ENCODE data around the gene UBTD2. TPM values are rescaled to one million over a fixed set of nuclear protein-coding genes. Genes with fewer than 3 reads are reported as not detected.
"Not testable (repeated sequence)": the region's sequence is repeated elsewhere in the genome, so short reads cannot be mapped to it uniquely, and the experiment has no call there.

The UBTD2 gene
- polyA plus RNA-seq, 3 donors = 5.3 to 26.8 (median 7.4) TPM

GRCh38 chr5:172216345-172216744, 67.2 kb downstream of the UBTD2 start:
- H3K27ac ChIP-seq (ENCODE audit: low read depth, low read length) = no peak overlapping the region
- WGBS, 3 donors = 86 to 96% (median 94%) methylated on average over 3 of the region's 3 CpGs

GRCh38 chr5:172213126-172213525, 70.4 kb downstream of the UBTD2 start:
- 79 to 97% (median 96%) methylated on average over 4 of the region's 4 CpGs for WGBS, 3 donors
- H3K27ac ChIP-seq (ENCODE audit: low read depth, low read length) = no peak overlapping the region

DNA sequence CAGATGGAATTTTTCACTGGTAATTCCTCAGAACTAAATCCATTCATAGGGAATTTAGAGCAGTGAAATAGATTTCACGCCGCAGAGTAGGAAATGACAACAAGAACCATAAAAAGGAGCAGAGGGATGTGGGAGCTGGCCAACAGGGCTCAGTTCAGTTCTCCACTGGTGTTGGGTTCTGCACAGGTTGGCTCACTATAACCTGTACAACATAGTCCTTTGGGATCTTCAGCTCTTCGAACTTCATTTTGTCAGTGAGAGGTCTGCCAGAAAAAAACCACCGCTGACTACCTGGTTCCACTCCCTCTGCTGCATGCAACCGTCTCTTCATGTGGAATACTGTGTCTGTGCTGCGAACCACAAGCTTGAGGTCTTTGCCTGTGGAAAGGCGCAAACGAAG, 71.9 kb downstream of the UBTD2 start:
- 93 to 95% (median 95%) methylated on average over 8 of the region's 8 CpGs for WGBS, 3 donors
- H3K27ac ChIP-seq (ENCODE audit: low read depth, low read length) = no peak overlapping the region

- WGBS, 3 donors = 91 to 98% (median 97%) methylated on average over 2 of the region's 2 CpGs
- no peak overlapping the region for H3K27ac ChIP-seq (ENCODE audit: low read depth, low read length)
Measured at GRCh38 chr5:172209714-172210113, 73.8 kb downstream of the UBTD2 start.

GRCh38 chr5:172207511-172207910, 76.1 kb downstream of the UBTD2 start:
- WGBS, 3 donors = 40 to 83% (median 41%) methylated on average over 3 of the region's 3 CpGs
- H3K27ac ChIP-seq (ENCODE audit: low read depth, low read length) = no peak overlapping the region

GRCh38 chr5:172205984-172206383, 77.6 kb downstream of the UBTD2 start:
- 75 to 94% (median 88%) methylated on average over 11 of the region's 11 CpGs for WGBS, 3 donors
- H3K27ac ChIP-seq (ENCODE audit: low read depth, low read length) = not testable (repeated sequence)

DNA sequence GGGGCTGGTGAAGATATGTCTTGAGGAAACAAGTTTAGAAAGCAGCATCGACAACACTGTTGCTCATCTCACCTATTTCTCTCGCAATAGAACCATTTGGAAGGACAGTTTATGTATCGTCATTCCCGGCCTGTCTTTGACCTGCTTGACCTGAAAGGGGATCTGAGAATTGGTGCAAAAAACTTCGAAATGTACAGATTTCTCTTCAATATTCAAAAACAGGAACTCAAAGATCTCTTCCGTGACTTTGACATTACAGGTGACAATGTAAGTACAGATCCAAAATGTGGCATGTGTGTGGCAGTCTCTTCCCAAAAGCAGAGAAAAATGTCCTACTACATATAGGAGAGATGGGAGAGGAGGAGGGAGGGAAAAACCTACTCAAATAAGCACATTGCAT, 83.1 kb downstream of the UBTD2 start:
- H3K27ac ChIP-seq (ENCODE audit: low read depth, low read length) = no peak overlapping the region
- WGBS, 3 donors = 79 to 89% (median 79%) methylated on average over 6 of the region's 6 CpGs

GRCh38 chr5:172199446-172199845, 84.1 kb downstream of the UBTD2 start:
- WGBS, 3 donors = 82 to 86% (median 84%) methylated on average over 10 of the region's 10 CpGs
- no peak overlapping the region for H3K27ac ChIP-seq (ENCODE audit: low read depth, low read length)

GRCh38 chr5:172197775-172198174, 85.8 kb downstream of the UBTD2 start:
- WGBS, 3 donors = 79 to 87% (median 85%) methylated on average over 4 of the region's 4 CpGs

DNA sequence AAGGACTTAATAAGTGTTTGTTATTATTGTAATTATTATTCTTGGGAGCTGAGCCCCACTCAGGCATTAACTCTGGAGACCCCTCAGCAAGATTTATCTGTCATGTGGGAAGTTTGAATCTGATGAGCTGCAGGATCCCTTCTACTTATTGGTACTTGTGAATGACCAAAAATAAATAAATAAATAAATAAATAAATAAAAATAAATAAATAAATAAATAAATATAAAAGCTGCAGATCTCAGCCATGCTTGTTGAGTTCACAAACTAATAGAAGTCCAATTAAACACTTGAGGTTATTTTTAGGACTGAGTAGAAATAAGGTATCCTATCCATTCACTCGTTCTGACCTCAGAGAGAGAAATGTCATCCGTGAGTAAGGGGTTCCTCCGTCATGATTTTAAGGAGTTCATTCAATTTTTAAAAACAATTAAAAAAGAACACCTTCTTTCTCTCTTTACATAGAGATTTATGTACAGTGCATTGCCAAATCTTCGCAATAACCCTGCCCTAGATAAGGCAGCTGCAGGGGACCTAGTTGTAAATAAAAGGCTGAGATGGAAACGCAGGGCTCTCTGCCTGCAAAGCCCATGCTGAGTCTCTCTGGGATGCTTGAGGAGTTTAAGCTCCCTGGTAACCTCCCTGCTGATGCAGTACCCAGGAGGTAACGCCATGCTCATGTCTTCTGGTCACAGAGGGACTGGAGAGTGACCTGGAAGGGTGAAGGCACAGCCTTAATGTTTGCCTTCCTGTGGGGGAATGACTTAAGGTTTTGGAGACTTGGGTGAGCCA, 88.4 kb downstream of the UBTD2 start:
- H3K27ac ChIP-seq (ENCODE audit: low read depth, low read length) = no peak overlapping the region
- 62 to 87% (median 80%) methylated on average over 6 of the region's 6 CpGs for WGBS, 3 donors

More at GRCh38 chr5:172197775-172198174, 85.8 kb downstream of the UBTD2 start:
- not testable (repeated sequence) for H3K27ac ChIP-seq (ENCODE audit: low read depth, low read length)

DNA sequence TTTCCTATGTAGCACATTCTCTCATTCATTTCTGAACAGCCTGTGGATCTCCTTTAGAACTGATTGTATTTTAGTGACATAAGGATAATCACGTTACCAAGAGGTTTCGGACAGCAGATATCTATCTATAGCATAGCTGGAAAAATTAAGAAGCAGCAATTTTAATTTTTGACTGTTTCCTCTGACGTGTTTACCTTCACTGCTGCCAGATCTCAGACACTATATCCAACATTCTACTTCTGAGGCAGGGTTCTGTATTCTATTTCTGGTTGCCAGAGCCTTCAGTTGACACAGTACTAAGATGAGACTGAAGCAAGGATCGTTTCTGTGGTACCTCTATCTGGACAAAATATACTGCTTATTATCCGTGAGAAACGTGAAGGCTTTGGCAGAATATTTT, 89.7 kb downstream of the UBTD2 start, which contains the start of gene EFCAB9:
Gene EFCAB9, plus strand, starts transcription at position 301 of the 400 bp plus-strand sequence. Its CDS starts 1 bp downstream, at position 302.
- H3K27ac ChIP-seq (ENCODE audit: low read depth, low read length) = no peak within 1 kb of the TSS
- WGBS, 3 donors = 79 to 86% (median 84%) methylated on average over 6 of the region's 6 CpGs

GRCh38 chr5:172189693-172190296, 93.8 kb downstream of the UBTD2 start:
- H3K27ac ChIP-seq (ENCODE audit: low read depth, low read length) = no peak overlapping the region
- 69 to 84% (median 74%) methylated on average over 3 of the region's 3 CpGs for WGBS, 3 donors

DNA sequence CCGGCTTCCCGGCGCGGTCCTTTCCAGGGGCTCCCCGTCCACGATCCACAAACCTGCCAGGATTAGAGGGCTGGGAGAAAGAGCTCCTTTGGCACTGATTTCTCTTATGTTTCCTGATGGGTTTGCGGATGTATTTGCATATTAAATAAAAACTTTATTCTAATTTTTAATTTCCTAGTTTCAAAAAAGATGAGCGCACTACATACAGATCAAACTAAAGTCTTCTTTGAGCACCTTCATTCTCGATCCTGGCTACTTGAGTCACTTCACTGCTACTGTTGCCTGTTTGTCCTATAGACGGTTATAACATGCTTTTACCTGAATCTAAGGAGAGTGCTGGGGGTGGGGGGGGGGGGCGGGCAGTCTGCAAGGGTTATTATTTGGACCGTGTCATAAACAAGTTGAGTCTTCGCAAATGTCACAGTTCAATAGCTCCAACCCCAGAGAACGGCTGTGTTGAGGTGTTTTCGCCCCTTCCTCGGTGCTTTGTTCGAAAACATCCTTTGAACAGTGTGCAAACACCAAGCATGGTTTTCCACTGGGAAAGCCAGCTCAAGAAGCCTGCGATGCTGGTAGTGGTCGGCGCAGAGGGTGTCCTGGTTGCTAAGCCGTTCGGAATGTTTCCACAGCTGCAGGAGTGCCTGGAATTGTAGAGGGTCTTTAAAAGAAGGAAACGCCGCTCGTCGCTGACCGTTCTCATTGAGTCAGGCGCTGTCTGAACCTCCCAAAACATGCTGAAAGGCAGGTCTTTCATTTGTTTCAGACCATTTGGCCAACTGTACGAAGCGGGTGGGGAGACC, 94.5 kb downstream of the UBTD2 start:
- H3K27ac ChIP-seq (ENCODE audit: low read depth, low read length) = no peak overlapping the region
- 44 to 57% (median 53%) methylated on average over 30 of the region's 30 CpGs for WGBS, 3 donors

DNA sequence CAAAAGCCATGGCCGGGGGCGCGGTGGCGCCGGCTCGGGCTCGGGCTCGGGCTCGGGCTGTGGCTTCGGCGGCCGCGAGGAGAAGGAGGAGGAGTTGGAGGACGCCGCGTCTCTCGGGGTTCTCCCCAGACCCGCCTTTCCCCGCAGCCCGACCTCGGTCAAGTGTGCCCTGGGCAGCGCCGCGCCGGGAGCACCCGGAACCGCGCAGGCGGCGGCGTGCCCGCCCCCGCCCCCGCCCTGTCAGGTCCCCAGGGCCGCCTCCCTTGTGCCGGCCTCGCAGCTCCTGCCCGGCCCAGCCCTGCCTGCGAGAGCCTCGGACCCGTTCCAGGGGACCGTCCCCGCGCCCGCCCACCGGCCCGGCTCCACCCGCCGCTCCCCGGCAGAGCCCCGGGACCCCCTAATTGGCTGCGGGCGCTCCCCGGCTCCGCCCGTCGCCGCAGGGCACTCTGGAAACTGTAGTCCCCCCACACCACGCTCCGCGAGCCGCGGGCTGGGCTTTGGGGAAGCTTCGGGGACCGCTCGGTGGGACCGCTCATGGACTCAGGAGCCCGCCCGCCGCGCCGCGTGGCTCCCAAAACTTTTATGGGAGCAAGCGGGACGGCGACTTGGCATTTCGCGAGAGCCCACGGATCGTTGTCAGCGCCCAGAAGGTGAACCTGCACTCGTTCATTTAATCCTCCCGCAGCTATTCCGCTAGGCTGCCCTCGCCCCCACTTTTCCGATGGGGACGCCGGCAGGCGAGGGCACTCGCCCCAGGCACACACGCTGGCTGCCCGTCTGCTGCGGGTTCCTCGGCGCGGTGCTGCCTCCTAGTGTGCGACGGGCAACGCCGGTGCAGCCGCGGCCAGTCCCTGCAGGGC, 95.3 kb downstream of the UBTD2 start, which contains the start of gene STK10:
Gene STK10, minus strand, starts transcription at position 192 of the 860 bp plus-strand sequence. Its CDS starts 182 bp downstream, at position 10.
- 0% methylated on average over 65 to 102 of the region's 102 CpGs for WGBS, 3 donors
- peak within 1 kb of the TSS; percentile 94 for H3K27ac ChIP-seq (ENCODE audit: low read depth, low read length)

DNA sequence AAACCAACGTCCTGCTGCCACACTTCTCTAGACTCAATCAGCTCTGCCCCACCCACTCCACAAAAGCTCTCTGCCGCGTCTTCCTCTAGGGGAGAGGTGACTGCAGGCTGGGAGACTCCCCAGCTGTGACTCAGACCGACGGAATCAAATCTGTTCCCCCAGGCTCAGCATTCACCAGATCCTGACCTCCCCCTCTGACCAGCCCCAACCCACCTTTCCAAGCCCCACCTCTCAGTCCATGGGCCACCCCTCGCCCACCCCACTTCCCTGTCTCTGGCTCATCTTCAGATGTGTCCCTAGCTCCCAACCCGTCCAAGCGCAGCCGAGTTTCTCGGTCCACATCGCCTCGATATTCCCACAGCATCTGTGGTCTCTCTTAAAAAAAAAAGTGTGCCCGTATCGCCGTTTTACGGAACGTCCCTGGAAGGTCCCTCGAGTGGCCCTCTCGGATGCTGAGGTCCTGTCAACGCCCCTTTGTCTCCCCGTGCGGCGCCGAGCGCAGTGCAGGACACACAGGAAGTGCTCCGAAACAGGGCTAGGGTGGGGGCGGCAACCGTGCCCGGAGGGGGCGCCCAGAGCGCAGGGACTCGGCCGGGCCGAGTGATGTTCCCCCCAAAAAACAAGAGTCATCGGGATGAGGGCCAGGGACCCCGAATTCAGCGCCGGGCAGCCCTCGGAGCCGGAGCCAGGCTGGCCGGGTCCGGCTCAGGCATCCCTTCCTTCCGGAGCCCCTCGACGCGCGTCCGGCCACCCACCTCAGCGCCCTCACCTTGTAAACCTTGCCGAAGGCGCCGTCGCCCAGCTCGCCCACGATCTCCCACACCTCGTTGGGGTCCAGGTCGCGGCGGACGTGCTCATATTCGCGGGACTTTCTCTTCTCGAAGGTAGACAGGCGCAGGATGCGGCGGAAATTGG, 96.2 kb downstream of the UBTD2 start:
- 0 to 1% (median 0%) methylated on average over 63 to 66 of the region's 66 CpGs for WGBS, 3 donors

GRCh38 chr5:172186114-172186695, 97.4 kb downstream of the UBTD2 start:
- H3K27ac ChIP-seq (ENCODE audit: low read depth, low read length) = no peak overlapping the region
- whole genome bisulfite sequencing, 3 donors = 66 to 85% (median 68%) methylated on average over 13 of the region's 13 CpGs

More for the DNA sequence above, 96.2 kb downstream of the UBTD2 start:
- H3K27ac ChIP-seq (ENCODE audit: low read depth, low read length) = peak overlapping the region; percentile 94

GRCh38 chr5:172185096-172185461, 98.5 kb downstream of the UBTD2 start:
- no peak overlapping the region for H3K27ac ChIP-seq (ENCODE audit: low read depth, low read length)
- 50 to 78% (median 57%) methylated on average over 10 of the region's 10 CpGs for WGBS, 3 donors
